ENCODE measurements around the gene PAX8. TPM values are rescaled to one million over a fixed set of nuclear protein-coding genes. Genes with fewer than 3 reads are reported as not detected.

The PAX8 gene
- total and polyA plus RNA-seq, 10 of the 15 experiments (the other 5 are each of a cell fraction or from before 2014, with no cell fraction given): 0.16 to 2.5 (median 0.97) TPM

- H3K9ac ChIP-seq (ENCODE audit: control insufficient read depth, insufficient read depth, low read length): no peak overlapping the region
- ATAC-seq (peak; percentile 34), FAIRE-seq (no peak), DNase-seq (ENCODE audit: low read depth, low spot score) (no peak)
- POLR2A ChIA-PET: interaction anchor here (1.0 to 1.6 kb wide), 4 partner anchors 27 to 59 kb away, joined by 3 to 11 read pairs (median 4); partner anchors contain the start of gene PSD4
- no peaks in the 10 kb centered on the region for H3K27me3 ChIP-seq (replicated peaks in 1 of 2; ENCODE audit: control insufficient read depth in 2 of 2, insufficient read depth in 2 of 2, low read length in 1 of 2)
- peaks cover 25 to 28% of the 10 kb centered on the region in 2 experiments for H3K36me3 ChIP-seq (ENCODE audit: control insufficient read depth in 2 of 2, insufficient read depth in 2 of 2, low read length in 1 of 2)
- no peak overlapping the region for H2AFZ ChIP-seq (ENCODE audit: control insufficient read depth, low read depth, low read length)
- 73% methylated on average over 12 of the region's 13 CpGs for WGBS (ENCODE audit: insufficient coverage, insufficient replicate concordance, low lambda C conversion rate, missing lambda C conversion rate)
- TF ChIP-seq POLR2AphosphoS2 (IDR thresholded peaks at IDR 0.05; ENCODE audit: low read depth, low read length) (peak; percentile 67; the same call in 1 of the 2 replicates), BRCA1 (IDR thresholded peaks at IDR 0.05; ENCODE audit: low read depth, low read length) (no peak), ZBED1 (IDR thresholded peaks at IDR 0.05; ENCODE audit: borderline replicate concordance) (no peak), CEBPB (IDR thresholded peaks at IDR 0.05; ENCODE audit: borderline replicate concordance in 1 of 2, low read depth in 2 of 2, low read length in 2 of 2) (no peak), WRNIP1 (IDR thresholded peaks at IDR 0.05; ENCODE audit: borderline replicate concordance, low read depth, low read length) (no peak), PAX5 (IDR thresholded peaks at IDR 0.05; ENCODE audit: borderline replicate concordance, low read depth, low read length) (0 out of 2 replicates have a peak, but pooled peaks have one; percentile 16), NFYB (IDR thresholded peaks at IDR 0.05; ENCODE audit: insufficient read depth, low read depth, low read length) (no peak), IKZF1 (conservative IDR thresholded peaks at IDR 0.05) (no peak), REST (IDR thresholded peaks at IDR 0.05; ENCODE audit: low read depth, low read length) (no peak), ZNF24 (IDR thresholded peaks at IDR 0.05) (peak; percentile 87), MYB (IDR thresholded peaks at IDR 0.05; ENCODE audit: borderline replicate concordance, low read depth, low read length) (no peak), JUNB (IDR thresholded peaks at IDR 0.05) (no peak), SPI1 (IDR thresholded peaks at IDR 0.05; ENCODE audit: borderline replicate concordance, insufficient read depth, low read depth, low read length) (no peak), CHD1 (IDR thresholded peaks at IDR 0.05; ENCODE audit: low read depth, low read length) (no peak), POLR2A (IDR thresholded peaks at IDR 0.05; ENCODE audit: low read depth, low read length) (peak; percentile 76), POLR2AphosphoS5 (IDR thresholded peaks at IDR 0.05; ENCODE audit: low read length) (peak; percentile 69; the same call in 1 of the 2 replicates), SIN3A (IDR thresholded peaks at IDR 0.05; ENCODE audit: low read depth, low read length) (no peak), NFIC (IDR thresholded peaks at IDR 0.05; ENCODE audit: low read depth, low read length) (no peak), E2F4 (IDR thresholded peaks at IDR 0.05; ENCODE audit: low read depth, low read length) (no peak)
- RAD21 ChIA-PET (ENCODE audit: unreplicated experiment): interaction anchor here (0.9 to 3.1 kb wide), 8 partner anchors 15 to 174 kb away, joined by 3 to 35 read pairs (median 4); partner anchors contain the start of gene PSD4
- CTCF ChIA-PET: interaction anchor here (0.8 to 12.2 kb wide), 13 partner anchors 8 to 188 kb away, joined by 3 to 106 read pairs (median 20); partner anchors contain the start of gene PSD4
- in situ Hi-C loops (cut with MboI) (no loop called here), intact Hi-C loops (cut with micrococcal nuclease; ENCODE audit: unreplicated experiment) (no loop called here)
- SMC1A ChIA-PET (ENCODE audit: uncharacterized antibody, unreplicated experiment): interaction anchor here (1.1 to 4.8 kb wide), 7 partner anchors 22 to 71 kb away, joined by 3 to 43 read pairs (median 4); partner anchors contain the start of gene PSD4
- H3K4me3 ChIP-seq: no peak overlapping the region
- no peaks in the 10 kb centered on the region for H3K79me2 ChIP-seq (ENCODE audit: control insufficient read depth, insufficient read depth, low read length)
- H3K4me2 ChIP-seq (ENCODE audit: control insufficient read depth, insufficient read depth): no peak overlapping the region
- BruUV-seq (replicated peaks): no TSS peak
- H3K9me3 ChIP-seq (replicated peaks; ENCODE audit: control insufficient read depth, insufficient read depth, low read length): no peaks in the 10 kb centered on the region
- no peak overlapping the region for H3K27ac ChIP-seq (ENCODE audit: control insufficient read depth, insufficient read depth)
- H4K20me1 ChIP-seq (ENCODE audit: control insufficient read depth, insufficient read depth): no peaks in the 10 kb centered on the region
- no peaks in the 10 kb centered on the region for H3K4me1 ChIP-seq (ENCODE audit: control insufficient read depth, insufficient read depth, low read length)
Measured at GRCh38 chr2:113202305-113203216, 76.2 kb downstream of the PAX8 start.

Data from GM12878 (cell line).